HepG2 (cell line): ENCODE data around the gene ELP6. TPM values are rescaled to one million over a fixed set of nuclear protein-coding genes. Genes with fewer than 3 reads are reported as not detected.
A peak's percentile ranks its signal among the peaks of the same experiment; 100 is the strongest.

Source experiments
- CC2D1A ChIP-seq: sonication (generic); formaldehyde crosslinking; IDR thresholded peaks from 2 replicates; pipeline ENCODE4 v1.8.1; 2023; ENCODE audit warnings: mild to moderate bottlenecking, missing genetic modification reagents
- HDAC6 ChIP-seq: fragments of 200-600 bp; sonication (generic); IDR thresholded peaks from 2 replicates; pipeline ENCODE4 v1.7.0; 2017; ENCODE audit warnings: mild to moderate bottlenecking, antibody characterized with exemption, low read length, low read depth
- TBL1XR1 ChIP-seq: fragments of 150-350 bp; IDR thresholded peaks from 2 replicates; pipeline ENCODE4 v1.6.1; 2014; ENCODE audit warnings: borderline replicate concordance, low read length; ENCODE audit not compliant: partially characterized antibody
- TBX2 ChIP-seq: sonication (generic); formaldehyde crosslinking; IDR thresholded peaks from 2 replicates; pipeline ENCODE4 v1.5.0; 2020; ENCODE audit warnings: missing genetic modification reagents, mild to moderate bottlenecking, borderline replicate concordance
- ZFP36L1 ChIP-seq: sonication (generic); formaldehyde crosslinking; IDR thresholded peaks from 2 replicates; pipeline ENCODE4 v1.8.0; 2022; ENCODE audit warnings: mild to moderate bottlenecking, missing genetic modification reagents, moderate library complexity
- ZNF124 ChIP-seq: sonication (generic); formaldehyde crosslinking; IDR thresholded peaks from 2 replicates; pipeline ENCODE4 v1.4.0; 2020; ENCODE audit warnings: missing genetic modification reagents
- ZNF318 ChIP-seq: sonication (generic); formaldehyde crosslinking; IDR thresholded peaks from 2 replicates; pipeline ENCODE4 v1.4.0; 2020; ENCODE audit warnings: mild to moderate bottlenecking, missing genetic modification reagents
- ZNF674 ChIP-seq: sonication (generic); formaldehyde crosslinking; IDR thresholded peaks from 2 replicates; pipeline ENCODE4 v1.5.0; 2020; ENCODE audit warnings: low read depth, mild to moderate bottlenecking, missing genetic modification reagents
- polyA plus RNA-seq, 8 experiments: library from polyadenylated mRNA; depleted of rRNA in 3 of 8; stranded (reverse) in 7 of 8; unstranded in 1 of 8; fragments of >200 nt; fragmentation: Illumina TruSeq in 4 of 8; extraction: Trizol in 4 of 8; gene quantifications; 2 replicates each; pipeline versions ENCODE4 v1.2.1 to v1.2.3, GENCODE V29; 2011 to 2016; ENCODE audit warnings: low read depth in 4 of 8, missing spikeins in 1 of 8, mixed read lengths in 1 of 8; ENCODE audit not compliant: insufficient read depth in 1 of 8
- total RNA-seq, 5 experiments: library from RNA; depleted of rRNA; stranded (reverse); fragments of >200 nt; fragmentation: Illumina TruSeq; extraction: Trizol; gene quantifications; 2 replicates each; pipeline ENCODE4 v1.2.3, GENCODE V29; 2016; ENCODE audit warnings: low read depth in 1 of 5
- TF ChIP-seq, protein P1 (sequence below): sonication (generic); formaldehyde crosslinking; IDR thresholded peaks from 2 replicates; pipeline ENCODE4 v1.8.0; 2022; ENCODE audit warnings: mild to moderate bottlenecking, missing genetic modification reagents; ENCODE audit not compliant: insufficient replicate concordance
- TF ChIP-seq, protein P2 (sequence below): sonication (generic); formaldehyde crosslinking; IDR thresholded peaks from 2 replicates; pipeline ENCODE4 v1.4.0; 2020; ENCODE audit warnings: mild to moderate bottlenecking, missing genetic modification reagents
- TF ChIP-seq, protein P3 (sequence below): sonication (generic); formaldehyde crosslinking; IDR thresholded peaks from 2 replicates; pipeline ENCODE4 v1.5.0; 2020; ENCODE audit warnings: mild to moderate bottlenecking, missing genetic modification reagents

The ELP6 gene
- total and polyA plus RNA-seq, 2 of the 13 experiments (the other 11 are each of a cell fraction or from before 2014, with no cell fraction given), result 45.0 to 49.3 TPM

DNA sequence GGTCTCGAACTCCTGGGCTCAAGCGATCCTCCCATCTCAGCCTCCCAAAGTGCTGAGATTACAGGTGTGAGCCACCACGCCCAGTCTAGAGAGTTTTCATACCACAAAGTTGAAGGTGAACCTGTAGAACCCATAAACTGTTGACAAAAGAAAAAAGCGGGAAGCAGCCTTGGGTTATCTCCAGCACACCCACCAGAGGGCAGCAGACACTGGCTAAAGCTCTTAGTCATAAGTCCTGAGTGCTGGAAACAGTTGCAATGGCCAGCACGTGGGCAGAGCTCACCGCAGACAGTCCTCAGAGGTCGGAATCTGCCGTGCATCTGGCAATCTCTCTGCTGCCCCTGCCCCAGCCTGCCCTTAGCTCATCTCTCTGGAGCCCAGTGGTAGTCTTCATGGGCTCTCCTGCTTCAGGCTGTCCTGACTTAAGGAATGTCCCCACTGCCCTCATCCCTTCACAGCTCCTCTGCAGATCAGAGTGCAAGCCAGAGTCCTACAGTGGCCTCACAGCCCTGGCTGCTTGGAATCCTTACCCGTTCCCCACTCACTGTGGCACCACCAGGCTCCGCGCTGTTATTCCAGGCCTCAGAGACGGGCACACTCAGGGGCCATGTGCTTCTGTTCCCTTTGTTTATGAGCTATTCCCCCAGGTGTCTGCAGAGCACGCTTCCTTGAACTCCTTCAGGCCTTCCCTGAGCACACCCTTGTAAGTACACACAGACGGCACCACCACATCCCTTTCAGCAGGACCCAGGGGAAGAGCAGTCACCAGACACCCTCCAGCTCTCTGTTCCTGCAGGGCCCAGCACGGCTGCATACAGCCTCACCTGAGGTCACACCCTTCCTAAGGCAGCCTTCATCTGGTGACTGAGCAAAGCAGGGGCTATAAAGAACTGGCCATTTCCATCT lies 8.8 kb upstream of the ELP6 start (continued):
- TF ChIP-seq, protein P1, sequence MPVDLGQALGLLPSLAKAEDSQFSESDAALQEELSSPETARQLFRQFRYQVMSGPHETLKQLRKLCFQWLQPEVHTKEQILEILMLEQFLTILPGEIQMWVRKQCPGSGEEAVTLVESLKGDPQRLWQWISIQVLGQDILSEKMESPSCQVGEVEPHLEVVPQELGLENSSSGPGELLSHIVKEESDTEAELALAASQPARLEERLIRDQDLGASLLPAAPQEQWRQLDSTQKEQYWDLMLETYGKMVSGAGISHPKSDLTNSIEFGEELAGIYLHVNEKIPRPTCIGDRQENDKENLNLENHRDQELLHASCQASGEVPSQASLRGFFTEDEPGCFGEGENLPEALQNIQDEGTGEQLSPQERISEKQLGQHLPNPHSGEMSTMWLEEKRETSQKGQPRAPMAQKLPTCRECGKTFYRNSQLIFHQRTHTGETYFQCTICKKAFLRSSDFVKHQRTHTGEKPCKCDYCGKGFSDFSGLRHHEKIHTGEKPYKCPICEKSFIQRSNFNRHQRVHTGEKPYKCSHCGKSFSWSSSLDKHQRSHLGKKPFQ (CRISPR knock-in tag), result no peak
- TF ChIP-seq ZNF318 (CRISPR knock-in tag), result no peak
- no peak for TF ChIP-seq ZFP36L1
- TF ChIP-seq HDAC6, result no peak
- peak; percentile 54; the same call in 1 of the 2 replicates for TF ChIP-seq TBX2 (CRISPR knock-in tag)
- TF ChIP-seq ZNF674, result no peak
- no peak for TF ChIP-seq ZNF124 (CRISPR knock-in tag)
- TF ChIP-seq, protein P2, sequence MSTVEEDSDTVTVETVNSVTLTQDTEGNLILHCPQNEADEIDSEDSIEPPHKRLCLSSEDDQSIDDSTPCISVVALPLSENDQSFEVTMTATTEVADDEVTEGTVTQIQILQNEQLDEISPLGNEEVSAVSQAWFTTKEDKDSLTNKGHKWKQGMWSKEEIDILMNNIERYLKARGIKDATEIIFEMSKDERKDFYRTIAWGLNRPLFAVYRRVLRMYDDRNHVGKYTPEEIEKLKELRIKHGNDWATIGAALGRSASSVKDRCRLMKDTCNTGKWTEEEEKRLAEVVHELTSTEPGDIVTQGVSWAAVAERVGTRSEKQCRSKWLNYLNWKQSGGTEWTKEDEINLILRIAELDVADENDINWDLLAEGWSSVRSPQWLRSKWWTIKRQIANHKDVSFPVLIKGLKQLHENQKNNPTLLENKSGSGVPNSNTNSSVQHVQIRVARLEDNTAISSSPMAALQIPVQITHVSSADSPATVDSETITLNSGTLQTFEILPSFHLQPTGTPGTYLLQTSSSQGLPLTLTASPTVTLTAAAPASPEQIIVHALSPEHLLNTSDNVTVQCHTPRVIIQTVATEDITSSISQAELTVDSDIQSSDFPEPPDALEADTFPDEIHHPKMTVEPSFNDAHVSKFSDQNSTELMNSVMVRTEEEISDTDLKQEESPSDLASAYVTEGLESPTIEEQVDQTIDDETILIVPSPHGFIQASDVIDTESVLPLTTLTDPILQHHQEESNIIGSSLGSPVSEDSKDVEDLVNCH (CRISPR knock-in tag), result no peak
- no peak for TF ChIP-seq TBL1XR1
- TF ChIP-seq, protein P3, sequence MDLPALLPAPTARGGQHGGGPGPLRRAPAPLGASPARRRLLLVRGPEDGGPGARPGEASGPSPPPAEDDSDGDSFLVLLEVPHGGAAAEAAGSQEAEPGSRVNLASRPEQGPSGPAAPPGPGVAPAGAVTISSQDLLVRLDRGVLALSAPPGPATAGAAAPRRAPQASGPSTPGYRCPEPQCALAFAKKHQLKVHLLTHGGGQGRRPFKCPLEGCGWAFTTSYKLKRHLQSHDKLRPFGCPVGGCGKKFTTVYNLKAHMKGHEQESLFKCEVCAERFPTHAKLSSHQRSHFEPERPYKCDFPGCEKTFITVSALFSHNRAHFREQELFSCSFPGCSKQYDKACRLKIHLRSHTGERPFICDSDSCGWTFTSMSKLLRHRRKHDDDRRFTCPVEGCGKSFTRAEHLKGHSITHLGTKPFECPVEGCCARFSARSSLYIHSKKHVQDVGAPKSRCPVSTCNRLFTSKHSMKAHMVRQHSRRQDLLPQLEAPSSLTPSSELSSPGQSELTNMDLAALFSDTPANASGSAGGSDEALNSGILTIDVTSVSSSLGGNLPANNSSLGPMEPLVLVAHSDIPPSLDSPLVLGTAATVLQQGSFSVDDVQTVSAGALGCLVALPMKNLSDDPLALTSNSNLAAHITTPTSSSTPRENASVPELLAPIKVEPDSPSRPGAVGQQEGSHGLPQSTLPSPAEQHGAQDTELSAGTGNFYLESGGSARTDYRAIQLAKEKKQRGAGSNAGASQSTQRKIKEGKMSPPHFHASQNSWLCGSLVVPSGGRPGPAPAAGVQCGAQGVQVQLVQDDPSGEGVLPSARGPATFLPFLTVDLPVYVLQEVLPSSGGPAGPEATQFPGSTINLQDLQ (CRISPR knock-in tag), result no peak
- TF ChIP-seq CC2D1A, result no peak
